PFSK-1 (cell line): Measurements from ENCODE around the gene KMT2E.

Experiments
- FOXP2 ChIP-seq: optimal IDR thresholded peaks from 2 replicates; pipeline ENCODE3; 2011; ENCODE audit warnings: borderline replicate concordance, control low read depth, inconsistent platforms; ENCODE audit not compliant: insufficient read depth; ENCODE audit errors: extremely low read length, extremely low read depth
- POLR2AphosphoS5 ChIP-seq: IDR thresholded peaks from 2 replicates; pipeline ENCODE4 v1.6.1; 2012; ENCODE audit warnings: low read depth, mild to moderate bottlenecking, control low read depth, low read length, moderate library complexity
- SIN3A ChIP-seq: IDR thresholded peaks from 2 replicates; pipeline ENCODE4 v1.6.1; 2012; ENCODE audit warnings: mild to moderate bottlenecking, low read length, moderate library complexity, borderline replicate concordance; ENCODE audit not compliant: insufficient read depth
- TAF1 ChIP-seq: IDR thresholded peaks from 2 replicates; pipeline ENCODE4 v1.6.1; 2012; ENCODE audit warnings: low read length, control low read depth, borderline replicate concordance; ENCODE audit not compliant: insufficient read depth
- TF ChIP-seq, protein P1 (sequence below), 2 experiments: IDR thresholded peaks; 2 replicates each; pipeline versions ENCODE4 v1.6.1 to v1.8.0; 2011 to 2012; ENCODE audit warnings: low read depth in 2 of 2, low read length in 2 of 2, control low read depth in 1 of 2, inconsistent platforms in 1 of 2, mild to moderate bottlenecking in 1 of 2, moderate library complexity in 1 of 2; ENCODE audit not compliant: insufficient read depth in 1 of 2

The KMT2E gene

DNA sequence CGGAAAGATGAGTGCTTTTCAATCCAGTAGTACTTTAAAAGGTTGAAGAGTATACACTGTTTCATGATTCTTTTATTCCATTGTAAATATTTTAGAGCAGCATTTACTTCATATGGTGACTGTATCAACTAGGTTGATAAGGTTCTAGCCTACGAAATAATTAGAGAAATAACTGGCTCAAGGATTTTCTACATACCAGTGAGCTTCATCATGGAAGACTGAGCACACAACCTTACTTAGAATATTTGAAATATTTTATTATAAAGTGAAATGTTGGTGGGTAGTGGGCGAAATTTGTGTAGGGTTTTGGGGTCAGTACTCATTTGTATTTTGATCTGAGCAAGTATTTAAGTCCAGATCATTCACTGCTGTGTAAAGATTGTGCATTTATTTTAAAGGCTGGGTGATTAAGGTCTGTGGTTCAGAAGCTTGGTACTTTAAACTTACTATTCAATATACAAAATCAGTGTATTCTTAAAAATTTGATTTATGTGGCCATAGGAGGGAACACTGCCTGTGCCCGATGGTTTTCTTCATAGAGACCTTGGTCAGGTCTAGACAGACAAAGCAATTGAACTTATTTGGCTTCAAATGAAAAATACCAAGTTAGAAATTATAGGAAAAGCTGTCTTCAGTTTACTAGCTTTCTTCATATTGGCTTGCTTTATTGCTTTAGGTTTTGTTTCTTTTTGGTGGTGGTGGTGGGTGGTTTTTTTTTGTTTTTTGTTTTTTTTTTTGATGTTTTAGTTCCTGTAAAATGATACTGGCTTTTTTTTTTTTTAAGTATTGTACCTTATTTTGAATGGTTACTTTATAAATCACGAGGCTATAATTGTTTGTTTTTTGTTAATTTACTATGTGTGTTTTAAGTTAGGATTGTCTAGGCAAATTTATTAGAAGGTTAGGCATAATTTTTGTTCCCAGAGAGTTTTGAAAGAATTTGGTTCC, 3.0 kb downstream of the KMT2E start:
- TF ChIP-seq TAF1 (no peak), SIN3A (no peak), FOXP2 (no peak), POLR2AphosphoS5 (no peak)
- TF ChIP-seq, protein P1, sequence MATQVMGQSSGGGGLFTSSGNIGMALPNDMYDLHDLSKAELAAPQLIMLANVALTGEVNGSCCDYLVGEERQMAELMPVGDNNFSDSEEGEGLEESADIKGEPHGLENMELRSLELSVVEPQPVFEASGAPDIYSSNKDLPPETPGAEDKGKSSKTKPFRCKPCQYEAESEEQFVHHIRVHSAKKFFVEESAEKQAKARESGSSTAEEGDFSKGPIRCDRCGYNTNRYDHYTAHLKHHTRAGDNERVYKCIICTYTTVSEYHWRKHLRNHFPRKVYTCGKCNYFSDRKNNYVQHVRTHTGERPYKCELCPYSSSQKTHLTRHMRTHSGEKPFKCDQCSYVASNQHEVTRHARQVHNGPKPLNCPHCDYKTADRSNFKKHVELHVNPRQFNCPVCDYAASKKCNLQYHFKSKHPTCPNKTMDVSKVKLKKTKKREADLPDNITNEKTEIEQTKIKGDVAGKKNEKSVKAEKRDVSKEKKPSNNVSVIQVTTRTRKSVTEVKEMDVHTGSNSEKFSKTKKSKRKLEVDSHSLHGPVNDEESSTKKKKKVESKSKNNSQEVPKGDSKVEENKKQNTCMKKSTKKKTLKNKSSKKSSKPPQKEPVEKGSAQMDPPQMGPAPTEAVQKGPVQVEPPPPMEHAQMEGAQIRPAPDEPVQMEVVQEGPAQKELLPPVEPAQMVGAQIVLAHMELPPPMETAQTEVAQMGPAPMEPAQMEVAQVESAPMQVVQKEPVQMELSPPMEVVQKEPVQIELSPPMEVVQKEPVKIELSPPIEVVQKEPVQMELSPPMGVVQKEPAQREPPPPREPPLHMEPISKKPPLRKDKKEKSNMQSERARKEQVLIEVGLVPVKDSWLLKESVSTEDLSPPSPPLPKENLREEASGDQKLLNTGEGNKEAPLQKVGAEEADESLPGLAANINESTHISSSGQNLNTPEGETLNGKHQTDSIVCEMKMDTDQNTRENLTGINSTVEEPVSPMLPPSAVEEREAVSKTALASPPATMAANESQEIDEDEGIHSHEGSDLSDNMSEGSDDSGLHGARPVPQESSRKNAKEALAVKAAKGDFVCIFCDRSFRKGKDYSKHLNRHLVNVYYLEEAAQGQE (IDR thresholded peaks at IDR 0.05; ENCODE audit: insufficient read depth in 1 of 2, low read depth in 2 of 2, low read length in 2 of 2), result no peak

DNA sequence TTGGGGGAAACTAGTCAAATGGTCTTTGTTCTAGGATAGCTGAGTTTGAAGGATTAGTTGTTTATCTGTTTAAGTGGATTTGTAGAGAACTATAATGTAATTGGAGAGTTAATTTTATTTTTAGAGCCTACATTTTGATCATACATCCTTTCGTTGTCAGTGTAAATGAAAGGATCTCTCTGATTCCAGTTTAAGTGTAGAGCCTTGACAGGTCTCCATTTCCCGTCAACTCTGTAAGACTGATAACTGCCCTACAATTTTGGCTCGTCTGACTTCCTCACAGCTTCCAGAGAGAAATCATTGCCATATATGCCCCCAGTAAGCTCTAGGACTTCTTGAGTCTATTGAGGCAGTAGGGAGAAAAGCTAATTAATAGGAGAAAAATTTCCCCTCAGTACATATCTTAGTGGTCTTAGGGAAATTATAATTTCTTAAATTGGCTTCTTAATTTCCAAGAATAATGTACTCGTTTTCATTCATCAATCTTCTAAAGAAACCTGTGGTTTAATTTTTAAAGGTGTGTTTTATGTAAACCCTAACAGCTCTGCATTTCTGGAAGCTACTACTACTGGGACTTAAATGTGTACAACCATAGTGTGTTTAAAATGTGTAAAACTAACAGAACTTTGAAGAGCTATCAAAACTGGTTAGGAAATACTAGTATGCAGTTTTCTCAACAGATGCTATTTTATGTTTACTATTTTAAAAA, 3.8 kb downstream of the KMT2E start:
- TF ChIP-seq POLR2AphosphoS5, result no peak
- no peak for TF ChIP-seq TAF1
- TF ChIP-seq SIN3A, result no peak

DNA sequence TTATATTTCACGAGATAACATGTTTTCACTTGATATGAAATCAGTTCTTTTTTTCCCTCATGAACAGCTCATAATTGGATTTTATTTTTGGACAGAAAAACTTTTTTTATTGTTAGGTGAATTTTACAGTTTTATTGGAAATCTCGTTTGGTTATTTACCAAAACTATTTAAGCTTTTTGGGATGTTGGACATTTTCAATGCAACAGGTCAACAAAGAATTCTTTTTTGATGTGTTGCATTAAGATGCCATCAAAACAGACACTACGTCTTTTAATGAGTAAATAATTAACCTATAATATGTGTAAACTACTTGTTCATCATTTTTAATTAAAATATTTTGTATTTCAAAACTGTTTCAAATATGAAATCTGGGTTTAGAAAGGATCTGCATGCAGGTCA, 5.3 kb downstream of the KMT2E start:
- TF ChIP-seq POLR2AphosphoS5, result no peak
- TF ChIP-seq TAF1, result no peak
- TF ChIP-seq, protein P1 (IDR thresholded peaks at IDR 0.05; ENCODE audit: insufficient read depth in 1 of 2, low read depth in 2 of 2, low read length in 2 of 2), result no peak
- no peak for TF ChIP-seq FOXP2
- no peak for TF ChIP-seq SIN3A

DNA sequence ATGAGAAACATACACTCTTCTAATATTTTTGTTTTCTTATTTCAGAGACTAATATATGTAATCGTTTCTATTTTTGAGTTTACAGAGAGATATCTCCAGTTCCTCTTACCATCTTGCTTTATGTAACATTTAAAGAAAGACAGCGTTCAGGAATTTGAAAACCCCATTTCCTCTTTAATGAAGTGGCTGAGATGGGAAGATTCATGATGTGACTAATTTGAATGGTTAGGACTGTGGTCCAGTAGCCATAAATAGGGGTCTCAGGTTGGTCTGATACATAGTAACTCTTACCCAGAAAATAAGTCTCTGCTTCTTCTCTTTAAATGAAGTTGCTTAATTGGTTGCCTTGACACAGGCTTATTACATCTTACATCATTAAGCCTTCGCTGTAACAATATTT, 6.9 kb downstream of the KMT2E start:
- no peak for TF ChIP-seq POLR2AphosphoS5

DNA sequence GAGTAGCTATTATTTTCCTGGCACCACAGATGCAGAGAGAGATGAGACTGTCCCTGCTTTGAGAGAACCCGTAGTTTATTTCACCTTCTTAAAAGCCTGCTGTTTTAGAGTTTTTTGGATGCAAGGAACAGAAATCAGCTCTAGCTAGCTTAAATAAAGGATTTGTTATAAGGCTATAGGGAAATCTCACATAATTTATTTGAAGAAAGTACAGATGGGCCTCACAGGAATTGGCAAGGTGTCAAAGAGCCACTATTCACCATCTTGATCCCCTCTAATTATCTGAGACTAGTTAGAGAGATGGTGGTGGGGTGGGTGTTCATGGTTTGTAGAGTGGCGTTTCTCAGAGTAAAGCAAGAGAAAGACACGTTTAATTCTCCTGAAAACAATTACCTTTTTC, 7.3 kb downstream of the KMT2E start:
- no peak for TF ChIP-seq TAF1
- TF ChIP-seq FOXP2, result no peak
- TF ChIP-seq SIN3A, result no peak
- TF ChIP-seq, protein P1 (IDR thresholded peaks at IDR 0.05; ENCODE audit: insufficient read depth in 1 of 2, low read depth in 2 of 2, low read length in 2 of 2), result no peak
- TF ChIP-seq POLR2AphosphoS5, result no peak

DNA sequence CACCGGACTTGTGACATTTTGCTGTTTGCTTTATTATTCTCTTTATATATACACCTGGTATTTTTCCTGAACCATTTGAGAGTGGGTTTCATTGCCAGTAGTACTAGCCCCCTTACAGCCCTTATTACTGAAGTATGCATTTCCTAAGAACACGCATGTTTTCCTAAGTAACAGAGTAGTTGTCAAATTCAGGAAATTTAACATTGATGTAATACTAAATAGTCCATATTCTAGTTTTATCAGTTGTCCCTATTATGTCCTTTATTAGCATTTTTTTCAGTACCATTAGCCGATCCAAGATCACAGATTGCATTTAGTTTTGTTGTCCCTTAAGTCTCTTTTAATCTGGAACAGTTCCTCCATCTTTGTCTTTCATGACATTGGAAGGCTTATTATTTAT, 8.0 kb downstream of the KMT2E start:
- TF ChIP-seq TAF1, result no peak
- TF ChIP-seq FOXP2, result no peak
- TF ChIP-seq SIN3A, result no peak
- no peak for TF ChIP-seq POLR2AphosphoS5
- TF ChIP-seq, protein P1 (IDR thresholded peaks at IDR 0.05; ENCODE audit: insufficient read depth in 1 of 2, low read depth in 2 of 2, low read length in 2 of 2), result no peak
